NCI-H748 treated with DMSO at 0.1 percent for 48 hours (cell line): Measurements from ENCODE around the gene C1QTNF12.
"Not testable (repeated sequence)": the region's sequence is repeated elsewhere in the genome, so short reads cannot be mapped to it uniquely, and the experiment has no call there.

Source experiments
- DNase-seq: peaks from one replicate; lab custom pipeline; 2025; lab: John Stamatoyannopoulos, UW

Gene C1QTNF12

DNA sequence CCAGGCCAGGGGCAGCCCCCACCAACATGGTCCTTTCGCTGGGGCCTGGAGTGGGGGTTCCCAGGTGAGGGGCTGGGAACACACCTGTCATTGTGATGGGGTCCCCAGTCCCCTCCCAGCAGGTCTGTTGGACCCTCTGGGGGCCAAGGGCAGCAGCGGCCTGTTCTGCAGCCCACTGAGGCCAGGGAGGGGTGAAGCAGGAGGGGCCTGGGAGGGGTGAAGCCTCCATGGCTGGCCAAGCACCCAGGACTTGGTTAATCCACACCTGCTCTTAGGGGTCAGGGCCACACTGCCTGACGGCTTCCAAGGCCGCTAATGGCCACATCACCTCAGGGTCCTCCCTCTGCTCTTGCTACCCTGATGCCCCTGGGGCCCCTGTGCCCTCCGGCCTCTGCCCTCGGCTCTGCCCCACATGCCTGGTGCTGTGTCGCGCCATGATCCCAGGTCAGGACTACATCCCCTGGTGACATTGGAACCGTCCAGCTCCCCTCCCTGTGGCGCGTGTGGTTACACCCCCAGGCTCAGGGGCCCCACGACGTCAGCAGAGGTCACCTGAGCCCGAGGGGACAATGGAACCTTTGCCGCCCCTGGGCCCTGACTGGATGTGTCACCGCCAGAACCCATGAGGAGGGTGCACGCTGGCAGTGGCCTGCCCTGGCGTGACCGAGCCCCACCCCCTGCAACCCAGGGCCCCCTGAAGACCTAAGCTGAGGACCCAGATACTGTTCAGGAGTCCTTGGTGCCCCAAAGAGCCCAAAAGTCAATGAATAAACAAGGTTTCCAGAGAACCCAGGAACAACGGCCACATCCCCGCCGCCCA, 47.2 kb downstream of the C1QTNF12 start:
- no peak for DNase-seq

DNA sequence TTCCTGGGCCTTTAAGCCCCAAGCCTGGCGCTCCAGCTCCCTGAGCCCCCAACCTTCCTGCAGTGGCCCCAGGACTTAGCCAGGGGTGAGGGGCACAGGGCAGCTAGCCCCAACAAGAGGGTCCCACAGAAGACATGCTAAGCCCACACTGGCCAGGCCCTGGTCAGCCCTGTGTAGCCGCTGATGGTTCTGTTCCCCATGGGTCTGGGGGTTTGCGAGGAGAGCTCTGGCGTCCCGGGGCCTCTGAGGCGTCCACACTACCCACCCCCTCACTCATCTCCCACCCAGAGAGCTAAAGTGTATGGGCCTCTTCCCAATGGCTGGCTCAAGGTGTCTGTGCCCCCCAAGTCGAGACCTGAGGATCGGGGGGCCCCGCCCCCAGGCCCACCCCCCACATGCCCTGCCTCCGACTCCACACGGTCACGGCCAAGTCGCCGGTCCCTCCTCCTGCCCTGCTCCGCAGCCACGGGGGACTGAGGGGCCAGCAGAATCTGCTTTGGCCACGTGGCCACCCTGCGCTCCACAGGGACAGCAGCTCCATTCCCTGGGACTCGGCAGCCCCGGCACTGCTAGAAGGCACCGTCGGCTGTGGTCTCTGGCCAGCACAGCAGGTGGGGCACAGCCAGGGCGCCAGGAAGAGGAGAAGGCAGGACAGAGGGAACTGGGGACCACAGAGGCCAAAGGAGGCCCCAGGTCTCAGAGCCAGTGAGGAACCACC, 47.9 kb downstream of the C1QTNF12 start:
- no peak for DNase-seq

DNA sequence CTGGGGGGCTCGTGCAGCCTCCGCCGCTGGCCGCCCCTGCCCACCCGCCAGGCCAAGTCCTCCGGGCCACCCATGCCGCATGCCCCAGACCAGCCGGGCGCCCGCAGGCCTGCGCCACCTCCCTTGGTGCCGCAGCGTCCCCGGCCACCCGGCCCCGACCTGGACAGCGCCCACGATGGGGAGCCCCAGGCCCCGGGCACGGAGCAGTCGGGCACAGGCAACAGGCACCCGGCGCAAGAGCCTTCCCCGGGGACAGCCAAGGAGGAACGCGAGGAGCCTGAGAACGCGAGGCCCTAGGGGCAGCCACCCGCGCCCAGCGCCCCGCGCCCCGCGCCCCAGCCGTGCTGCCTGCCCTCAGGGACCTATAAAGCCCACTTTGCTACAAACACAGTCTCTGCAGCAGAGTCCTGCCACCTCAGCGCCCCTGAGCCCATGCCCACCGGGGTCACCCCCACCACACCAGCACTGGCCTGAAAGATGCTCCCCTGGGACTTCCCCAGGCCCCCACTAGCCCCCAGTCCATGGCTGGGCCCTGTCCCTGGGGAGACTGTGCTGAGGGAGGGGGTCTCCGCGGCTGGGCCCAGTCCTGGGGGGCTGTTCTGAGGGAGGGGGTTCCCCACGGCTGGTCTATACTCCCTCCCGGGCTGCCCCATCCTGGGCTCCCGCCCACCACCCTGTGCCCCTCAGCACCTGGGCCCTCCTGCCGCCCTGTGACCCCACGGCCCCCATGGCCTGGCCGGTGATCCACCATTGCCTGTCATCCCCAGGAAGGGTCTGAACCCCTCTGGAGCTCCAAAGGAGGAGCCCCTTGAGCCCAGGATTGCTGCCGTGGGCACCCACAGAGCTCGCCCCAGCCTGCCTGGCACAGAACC, 48.7 kb downstream of the C1QTNF12 start:
- DNase-seq: no peak

DNA sequence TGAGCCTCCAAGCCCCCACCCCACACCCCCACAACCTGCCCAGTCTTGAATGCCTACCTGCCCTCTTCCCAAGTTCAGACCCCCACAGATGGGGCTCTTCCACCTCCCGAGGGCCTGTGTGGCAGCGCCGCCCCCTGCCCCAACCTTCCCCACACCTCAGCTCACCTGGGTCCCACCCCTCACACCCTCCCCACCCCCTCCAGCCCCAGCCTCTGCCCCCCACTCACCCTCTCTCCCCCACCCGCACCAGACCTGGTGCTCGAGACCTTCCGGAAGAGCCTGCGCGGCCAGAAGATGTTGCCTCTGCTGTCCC, 49.4 kb downstream of the C1QTNF12 start:
- DNase-seq: no peak

DNA sequence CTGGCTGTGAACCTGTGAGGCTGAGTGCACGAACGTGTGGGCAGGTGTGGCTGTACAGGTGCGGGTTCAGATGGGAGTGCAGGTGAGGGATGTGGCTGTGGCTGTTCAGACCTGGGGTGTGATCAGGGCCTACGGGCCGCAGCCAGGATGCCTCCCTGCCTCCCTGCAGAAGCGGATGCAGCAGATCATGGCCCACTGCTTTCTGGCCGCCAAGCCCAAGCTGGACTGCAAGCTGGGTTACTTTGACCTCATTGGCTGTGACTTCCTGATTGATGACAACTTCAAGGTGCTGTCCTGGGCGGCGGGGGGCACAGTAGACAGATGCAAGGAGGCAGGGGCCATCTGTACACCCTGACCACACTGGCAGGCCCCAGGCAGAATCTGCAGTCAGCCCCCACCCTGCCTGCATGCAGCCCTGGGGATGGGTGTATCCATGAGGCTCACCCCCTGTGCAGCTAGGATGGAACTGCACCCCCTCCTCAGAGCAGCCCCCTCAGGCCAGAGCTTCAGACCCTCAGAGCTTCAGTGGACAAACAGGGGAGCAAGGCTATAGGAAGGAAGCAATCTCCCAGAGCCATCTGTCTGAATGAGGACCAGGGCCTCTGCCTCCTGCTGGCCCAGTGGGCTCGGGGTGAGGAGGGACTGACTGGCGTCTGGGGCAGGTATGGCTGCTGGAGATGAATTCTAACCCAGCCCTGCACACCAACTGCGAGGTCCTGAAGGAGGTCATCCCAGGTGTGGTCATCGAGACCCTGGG, 49.9 kb downstream of the C1QTNF12 start:
- no peak for DNase-seq

DNA sequence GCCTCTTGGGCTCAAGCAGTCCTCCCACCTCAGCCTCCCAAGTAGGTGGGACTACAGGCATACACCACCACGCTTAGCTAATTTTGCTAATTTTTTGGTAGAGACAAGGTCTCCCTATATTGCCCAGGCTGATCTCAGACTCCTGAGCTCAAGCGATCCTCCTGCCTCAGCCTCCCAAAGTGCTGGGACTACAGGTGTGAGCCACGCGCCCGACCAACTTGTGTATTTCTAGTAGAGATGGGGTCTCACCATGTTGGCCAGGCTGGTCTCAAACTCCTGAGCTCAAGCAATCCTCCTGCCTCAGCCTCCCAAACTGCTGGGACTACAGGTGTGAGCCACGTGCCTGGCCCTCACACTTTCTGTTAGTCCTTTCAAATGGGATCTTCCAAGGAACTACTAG, 50.8 kb downstream of the C1QTNF12 start:
- not testable (repeated sequence) for DNase-seq

DNA sequence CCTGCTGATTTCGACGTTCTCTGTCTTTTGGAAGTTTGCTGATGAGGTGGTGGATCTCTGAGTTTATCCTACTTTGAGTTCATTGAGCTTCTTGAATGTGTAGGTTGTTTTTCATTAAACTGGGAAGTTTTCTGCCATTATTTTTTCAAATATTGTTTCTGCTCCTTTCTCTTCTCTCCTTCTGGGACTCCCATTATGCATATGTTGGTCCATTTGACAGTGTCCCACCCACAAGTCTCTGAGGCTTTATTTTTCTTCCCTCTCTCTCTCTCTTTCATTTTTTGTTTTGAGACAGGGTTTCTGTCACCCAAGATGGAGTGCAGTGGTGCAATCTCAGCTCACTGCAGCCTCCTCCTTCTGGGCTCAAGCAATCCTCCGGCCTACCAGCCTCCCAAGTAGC, 51.8 kb downstream of the C1QTNF12 start:
- DNase-seq: no peak
